ENCODE results near the gene BCL6B.
A peak's percentile ranks its signal among the peaks of the same experiment; 100 is the strongest.
"Not testable (repeated sequence)": the region's sequence is repeated elsewhere in the genome, so short reads cannot be mapped to it uniquely, and the experiment has no call there.

The BCL6B gene

GRCh38 chr17:7041607-7042500 is 19.0 kb downstream of the BCL6B start:
- H3K4me3 ChIP-seq (ENCODE audit: low read length), result no peak overlapping the region
- no peak overlapping the region for H3K9ac ChIP-seq (ENCODE audit: low read length)
- H3K27me3 ChIP-seq (ENCODE audit: control insufficient read depth, insufficient read depth, low read length), result peaks cover 10% of the 10 kb centered on the region
- H3K4me1 ChIP-seq (ENCODE audit: control insufficient read depth, insufficient read depth, low read length), result peaks cover 17% of the 10 kb centered on the region
- H3K36me3 ChIP-seq (ENCODE audit: control insufficient read depth, insufficient read depth, low read length), result no peaks in the 10 kb centered on the region
- H3K27ac ChIP-seq (ENCODE audit: low read depth, low read length), result no peak overlapping the region

DNA sequence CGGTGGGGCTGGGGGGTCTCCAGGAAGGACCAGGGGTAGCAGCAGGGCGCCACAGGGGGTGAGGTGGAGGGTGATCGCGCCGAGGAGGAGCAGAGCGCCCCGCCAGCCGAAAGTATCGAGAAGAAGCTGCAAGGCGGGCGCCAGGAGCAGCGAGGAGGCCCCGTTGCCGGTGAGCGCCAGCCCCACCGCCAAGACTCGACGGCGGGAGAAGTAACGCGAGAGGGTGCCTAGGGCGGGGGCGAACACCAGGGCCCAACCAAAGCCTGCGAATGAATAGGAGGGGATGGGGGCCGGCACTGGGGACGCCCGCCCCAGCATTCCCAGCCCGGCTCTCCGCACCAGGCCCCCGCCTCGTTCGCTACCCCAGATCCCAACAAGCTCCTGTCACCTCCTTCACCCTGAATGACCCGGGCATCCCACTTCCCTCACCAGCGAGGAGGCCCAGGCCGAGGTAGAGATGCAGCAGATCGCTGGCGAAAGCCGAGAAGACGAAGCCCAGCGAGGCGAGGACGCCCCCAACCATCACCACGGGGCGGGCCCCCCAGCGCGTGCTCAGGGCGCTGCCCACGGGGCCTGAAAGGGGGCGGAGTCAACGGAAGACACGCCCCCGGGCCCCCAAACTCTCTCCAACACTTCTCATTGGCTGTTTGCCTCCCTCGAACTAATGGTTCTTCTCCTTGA is 19.8 kb downstream of the BCL6B start:
- peak overlapping the region; percentile 66 for H3K4me3 ChIP-seq (ENCODE audit: low read length)
- no peak overlapping the region for H3K27ac ChIP-seq (ENCODE audit: low read depth, low read length)
- H3K4me1 ChIP-seq (ENCODE audit: control insufficient read depth, insufficient read depth, low read length), result peaks cover 17% of the 10 kb centered on the region
- no peak overlapping the region for H3K9ac ChIP-seq (ENCODE audit: low read length)
- peaks cover 10% of the 10 kb centered on the region for H3K27me3 ChIP-seq (ENCODE audit: control insufficient read depth, insufficient read depth, low read length)
- no peaks in the 10 kb centered on the region for H3K36me3 ChIP-seq (ENCODE audit: control insufficient read depth, insufficient read depth, low read length)

GRCh38 chr17:7043182-7043496 is 20.3 kb downstream of the BCL6B start:
- peaks cover 10% of the 10 kb centered on the region for H3K27me3 ChIP-seq (ENCODE audit: control insufficient read depth, insufficient read depth, low read length)
- H3K4me3 ChIP-seq (ENCODE audit: low read length), result peak overlapping the region; percentile 66
- H3K4me1 ChIP-seq (ENCODE audit: control insufficient read depth, insufficient read depth, low read length), result peaks cover 17% of the 10 kb centered on the region
- peak overlapping the region; percentile 3 for H3K27ac ChIP-seq (ENCODE audit: low read depth, low read length)
- peak overlapping the region; percentile 1 for H3K9ac ChIP-seq (ENCODE audit: low read length)
- H3K36me3 ChIP-seq (ENCODE audit: control insufficient read depth, insufficient read depth, low read length), result no peaks in the 10 kb centered on the region

DNA sequence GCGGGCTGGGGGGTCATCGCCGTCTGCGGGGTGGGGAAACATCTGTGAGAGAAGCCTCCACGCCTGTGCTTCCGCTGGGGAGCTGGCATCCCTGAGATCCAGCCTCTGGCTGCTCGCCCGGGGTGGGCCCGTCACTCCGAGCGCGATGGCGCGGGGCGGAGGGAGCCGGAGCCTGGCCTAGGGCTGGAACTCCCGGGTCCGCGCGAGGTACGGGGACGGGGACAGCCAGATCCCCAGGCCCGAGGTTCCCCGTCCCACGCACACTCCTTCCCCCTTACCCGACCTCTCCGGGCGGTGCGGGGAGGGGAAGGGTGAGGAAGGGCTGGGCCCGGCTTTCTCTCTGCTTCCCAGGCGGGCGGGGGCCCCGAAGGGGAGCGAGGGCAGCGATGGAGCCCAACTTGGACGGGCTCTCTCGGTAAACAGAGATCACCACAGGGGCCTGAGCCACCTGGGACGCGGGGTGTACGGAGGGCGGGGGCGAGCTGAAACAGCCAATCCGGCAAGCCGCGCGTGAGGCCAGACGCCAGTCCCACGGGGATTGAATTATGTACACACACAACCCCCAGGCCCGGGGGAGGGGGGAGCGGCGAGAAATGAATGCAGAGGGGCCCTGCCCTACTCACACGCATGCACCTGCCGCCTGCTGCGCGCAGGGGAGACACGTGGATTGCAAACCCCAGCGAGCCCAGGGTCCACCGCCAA is 20.8 kb downstream of the BCL6B start, which contains the start of gene SLC16A11:
Gene SLC16A11 (minus strand): TSS at position 596 of the 702 bp plus-strand sequence. CDS start 579 bp downstream, at position 17.
- Histone ChIP-seq H3K36me3 (ENCODE audit: control insufficient read depth, insufficient read depth, low read length) (no peaks in the 10 kb centered on the region), H3K9ac (ENCODE audit: low read length) (peak within 1 kb of the TSS; percentile 1), H3K4me3 (ENCODE audit: low read length) (peak within 1 kb of the TSS; percentile 66), H3K4me1 (ENCODE audit: control insufficient read depth, insufficient read depth, low read length) (peaks cover 17% of the 10 kb centered on the region), H3K27ac (ENCODE audit: low read depth, low read length) (peak within 1 kb of the TSS; percentile 3), H3K27me3 (ENCODE audit: control insufficient read depth, insufficient read depth, low read length) (peaks cover 10% of the 10 kb centered on the region)

DNA sequence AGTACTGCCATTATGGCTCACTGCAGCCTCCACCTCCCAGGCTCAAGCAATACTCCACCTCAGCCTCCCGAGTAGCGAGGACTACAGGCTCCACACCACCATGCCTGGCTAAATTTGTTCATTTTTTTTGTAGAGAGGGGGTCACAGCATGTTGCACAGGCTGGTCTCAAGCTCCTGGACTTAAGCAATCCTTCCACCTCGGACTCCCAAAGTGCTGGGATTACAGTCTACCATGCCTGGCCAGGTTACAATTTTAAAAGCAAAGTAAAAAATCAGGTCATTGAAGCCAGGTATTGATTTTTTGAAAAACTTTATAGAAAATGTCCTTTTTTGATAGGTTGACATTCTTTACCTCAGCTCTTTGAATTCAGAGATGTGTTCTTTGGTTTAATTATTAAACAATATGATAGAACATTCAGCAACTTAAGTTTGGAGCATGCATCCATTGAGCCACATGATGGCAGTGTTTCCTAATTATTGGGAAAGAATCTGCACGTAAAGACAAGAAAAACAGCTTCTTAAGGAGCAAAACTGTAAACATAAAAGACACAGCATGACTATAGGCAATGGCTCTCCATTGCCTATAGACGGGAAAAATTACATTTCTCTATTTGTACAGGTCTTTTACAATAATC is 22.8 kb downstream of the BCL6B start:
- Histone ChIP-seq H3K4me1 (ENCODE audit: control insufficient read depth, insufficient read depth, low read length) (peaks cover 17% of the 10 kb centered on the region), H3K4me3 (ENCODE audit: low read length) (peak overlapping the region; percentile 30), H3K27ac (ENCODE audit: low read depth, low read length) (peak overlapping the region; percentile 73), H3K36me3 (ENCODE audit: control insufficient read depth, insufficient read depth, low read length) (no peaks in the 10 kb centered on the region), H3K9ac (ENCODE audit: low read length) (no peak overlapping the region), H3K27me3 (ENCODE audit: control insufficient read depth, insufficient read depth, low read length) (peaks cover 10% of the 10 kb centered on the region)

- Histone ChIP-seq H3K36me3 (ENCODE audit: control insufficient read depth, insufficient read depth, low read length) (no peaks in the 10 kb centered on the region), H3K27me3 (ENCODE audit: control insufficient read depth, insufficient read depth, low read length) (peaks cover 10% of the 10 kb centered on the region), H3K4me1 (ENCODE audit: control insufficient read depth, insufficient read depth, low read length) (peaks cover 17% of the 10 kb centered on the region), H3K4me3 (ENCODE audit: low read length) (peak overlapping the region; percentile 30), H3K27ac (ENCODE audit: low read depth, low read length) (peak overlapping the region; percentile 73), H3K9ac (ENCODE audit: low read length) (no peak overlapping the region)
Measured at GRCh38 chr17:7046127-7046724, 23.4 kb downstream of the BCL6B start.

DNA sequence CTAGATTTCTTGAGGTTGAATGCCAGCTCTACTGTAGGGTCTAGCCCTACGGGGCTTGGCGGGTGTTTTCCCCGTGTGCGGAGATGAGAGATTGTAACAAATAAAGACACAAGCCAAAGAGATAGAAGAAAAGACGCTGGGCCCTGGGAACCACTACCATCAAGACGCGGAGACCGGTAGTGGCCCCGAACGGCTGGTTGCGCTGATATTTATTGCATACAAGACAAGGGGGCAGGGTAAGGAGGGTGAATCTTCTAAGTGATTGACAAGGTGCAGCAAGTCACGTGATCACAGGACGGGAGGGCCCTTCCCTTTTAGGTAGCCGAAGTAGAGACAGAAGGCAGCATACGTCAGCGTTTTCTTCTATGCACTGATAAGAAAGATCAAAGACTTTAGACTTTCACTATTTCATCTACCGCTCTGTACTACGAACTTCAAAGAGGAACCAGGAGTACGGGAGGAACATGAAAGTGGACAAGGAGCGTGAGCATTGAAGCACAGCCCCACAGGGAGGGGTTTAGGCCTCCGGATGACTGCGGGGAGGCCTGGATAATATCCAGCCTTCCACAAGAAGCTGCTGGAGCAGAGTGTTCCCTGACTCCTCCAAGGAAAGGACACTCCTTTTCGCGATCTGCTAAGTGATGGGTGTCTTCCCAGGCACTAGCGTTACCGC is 24.0 kb downstream of the BCL6B start:
- peak overlapping the region; percentile 73 for H3K27ac ChIP-seq (ENCODE audit: low read depth, low read length)
- H3K9ac ChIP-seq (ENCODE audit: low read length); H3K27me3 ChIP-seq (ENCODE audit: control insufficient read depth, insufficient read depth, low read length); H3K36me3 ChIP-seq (ENCODE audit: control insufficient read depth, insufficient read depth, low read length): not testable (repeated sequence)
- H3K4me3 ChIP-seq (ENCODE audit: low read length), result peak overlapping the region; percentile 30
- H3K4me1 ChIP-seq (ENCODE audit: control insufficient read depth, insufficient read depth, low read length), result peaks cover 17% of the 10 kb centered on the region

DNA sequence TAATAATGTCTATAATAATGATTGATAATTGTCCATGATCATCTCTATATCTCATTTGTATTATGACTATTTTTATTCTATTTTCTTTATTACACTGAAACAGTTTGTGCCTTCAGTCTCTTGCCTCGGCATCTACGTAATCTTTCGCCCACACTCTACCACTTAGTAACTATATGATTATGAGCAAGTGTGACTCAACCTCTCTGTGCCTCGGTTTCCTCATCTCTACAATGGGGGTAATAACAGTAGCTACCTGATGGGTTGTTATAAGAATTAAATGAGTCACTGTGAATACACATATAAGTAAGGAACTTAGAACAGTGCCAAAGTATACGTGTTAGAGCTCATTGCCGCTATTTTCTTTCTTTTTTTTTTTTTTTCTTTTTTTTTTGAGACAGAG is 24.7 kb downstream of the BCL6B start:
- H3K27ac ChIP-seq (ENCODE audit: low read depth, low read length), result no peak overlapping the region
- H3K9ac ChIP-seq (ENCODE audit: low read length), result no peak overlapping the region
- H3K27me3 ChIP-seq (ENCODE audit: control insufficient read depth, insufficient read depth, low read length), result peaks cover 7% of the 10 kb centered on the region
- no peak overlapping the region for H3K4me3 ChIP-seq (ENCODE audit: low read length)
- peaks cover 17% of the 10 kb centered on the region for H3K4me1 ChIP-seq (ENCODE audit: control insufficient read depth, insufficient read depth, low read length)
- H3K36me3 ChIP-seq (ENCODE audit: control insufficient read depth, insufficient read depth, low read length), result no peaks in the 10 kb centered on the region

DNA sequence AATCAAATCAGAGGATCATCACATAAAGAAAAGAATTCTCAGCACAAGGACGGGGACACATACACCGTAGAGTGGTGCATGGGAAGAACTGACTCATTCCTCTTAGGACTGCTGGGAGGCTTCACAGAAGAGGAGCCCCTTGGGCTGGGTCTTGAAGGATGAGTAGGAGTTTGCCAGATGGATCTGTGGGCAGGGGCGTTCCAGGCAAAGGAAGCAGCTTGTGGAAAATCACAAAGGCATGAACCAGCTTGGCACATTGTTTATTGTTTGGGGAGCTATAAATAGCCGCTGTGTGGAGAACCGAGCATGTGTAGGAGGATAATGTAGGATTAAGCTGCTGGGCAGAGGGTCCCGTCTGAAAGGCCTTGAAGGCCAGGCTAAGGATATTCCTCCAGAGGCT is 26.1 kb downstream of the BCL6B start:
- Histone ChIP-seq H3K27ac (ENCODE audit: low read depth, low read length) (no peak overlapping the region), H3K4me1 (ENCODE audit: control insufficient read depth, insufficient read depth, low read length) (peaks cover 7% of the 10 kb centered on the region), H3K36me3 (ENCODE audit: control insufficient read depth, insufficient read depth, low read length) (no peaks in the 10 kb centered on the region), H3K27me3 (ENCODE audit: control insufficient read depth, insufficient read depth, low read length) (peaks cover 2% of the 10 kb centered on the region), H3K4me3 (ENCODE audit: low read length) (no peak overlapping the region), H3K9ac (ENCODE audit: low read length) (no peak overlapping the region)

DNA sequence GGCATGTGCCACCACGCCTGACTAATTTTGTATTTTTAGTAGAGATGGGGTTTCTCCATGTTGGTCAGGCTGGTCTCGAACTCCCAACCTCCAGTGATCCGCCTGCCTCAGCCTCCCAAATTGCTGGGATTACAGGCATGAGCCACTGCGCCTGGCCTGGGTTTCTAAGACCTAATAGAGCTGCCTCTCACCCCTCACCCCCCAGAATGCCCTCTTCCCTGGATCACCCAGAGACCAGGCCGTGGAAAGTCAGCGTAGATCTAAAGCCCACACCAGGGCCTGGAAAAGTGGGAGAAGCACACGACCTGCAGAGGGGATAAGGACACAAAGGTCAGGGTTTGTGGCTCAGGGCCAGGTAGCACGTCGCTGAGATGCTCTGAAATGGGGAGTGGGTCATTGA is 27.7 kb downstream of the BCL6B start:
- H3K9ac ChIP-seq (ENCODE audit: low read length); H3K27me3 ChIP-seq (ENCODE audit: control insufficient read depth, insufficient read depth, low read length); H3K4me3 ChIP-seq (ENCODE audit: low read length); H3K36me3 ChIP-seq (ENCODE audit: control insufficient read depth, insufficient read depth, low read length); H3K4me1 ChIP-seq (ENCODE audit: control insufficient read depth, insufficient read depth, low read length); H3K27ac ChIP-seq (ENCODE audit: low read depth, low read length): not testable (repeated sequence)

- no peaks in the 10 kb centered on the region for H3K4me1 ChIP-seq (ENCODE audit: control insufficient read depth, insufficient read depth, low read length)
- H3K27ac ChIP-seq (ENCODE audit: low read depth, low read length), result no peak overlapping the region
- no peak overlapping the region for H3K9ac ChIP-seq (ENCODE audit: low read length)
- H3K4me3 ChIP-seq (ENCODE audit: low read length), result no peak overlapping the region
- no peaks in the 10 kb centered on the region for H3K36me3 ChIP-seq (ENCODE audit: control insufficient read depth, insufficient read depth, low read length)
- H3K27me3 ChIP-seq (ENCODE audit: control insufficient read depth, insufficient read depth, low read length), result no peaks in the 10 kb centered on the region
Measured at GRCh38 chr17:7056386-7056785, 33.5 kb downstream of the BCL6B start.
